H7 (cell line): ENCODE data around the gene DIPK1B. TPM values are rescaled to one million over a fixed set of nuclear protein-coding genes. Genes with fewer than 3 reads are reported as not detected.

Experiments used
- DNase-seq: peaks from one replicate; pipeline ENCODE4 v3.0.0; 2012
- H3K27me3 ChIP-seq: 2 replicates; pipeline ENCODE4 v1.6.0; 2011; ENCODE audit warnings: mild to moderate bottlenecking, low read length; ENCODE audit not compliant: control insufficient read depth, insufficient read depth
- H3K36me3 ChIP-seq: replicated peaks from 2 replicates; pipeline ENCODE4 v1.5.1; 2011; ENCODE audit warnings: low read length; ENCODE audit not compliant: control insufficient read depth, insufficient read depth
- H3K4me3 ChIP-seq: 2 replicates; pipeline ENCODE4 v1.5.1; 2011; ENCODE audit warnings: low read depth, mild to moderate bottlenecking, control low read depth, low read length, moderate library complexity; ENCODE audit not compliant: insufficient read depth
- total RNA-seq: library from RNA; depleted of rRNA; stranded (reverse); fragments of >200 nt; shearing (Covaris generic); gene quantifications from 2 replicates; pipeline ENCODE4 v1.2.3, GENCODE V29; 2014

The DIPK1B gene
- total RNA-seq, 1 experiment from 2014 or later = 75.7 TPM

- Histone ChIP-seq H3K4me3 (no peak overlapping the region), H3K27me3 (no peaks in the 10 kb centered on the region), H3K36me3 (no peaks in the 10 kb centered on the region; the same call in 1 of the 2 replicates)
- peak; percentile 74 for DNase-seq
Measured at GRCh38 chr9:136679431-136679941, 32.9 kb upstream of the DIPK1B start.

- Histone ChIP-seq H3K36me3 (no peaks in the 10 kb centered on the region; the same call in 1 of the 2 replicates), H3K4me3 (no peak overlapping the region), H3K27me3 (no peaks in the 10 kb centered on the region)
- no peak for DNase-seq
Measured at GRCh38 chr9:136681029-136681428, 31.3 kb upstream of the DIPK1B start.

- H3K36me3 ChIP-seq = no peaks in the 10 kb centered on the region; the same call in 1 of the 2 replicates
- no peak overlapping the region for H3K4me3 ChIP-seq
- no peaks in the 10 kb centered on the region; the same call in 1 of the 2 replicates for H3K27me3 ChIP-seq
- peak; percentile 79 for DNase-seq
Measured at GRCh38 chr9:136681945-136682699, 30.2 kb upstream of the DIPK1B start.

GRCh38 chr9:136682710-136683109 lies 29.7 kb upstream of the DIPK1B start:
- peak; percentile 65 for DNase-seq
- no peaks in the 10 kb centered on the region; the same call in 1 of the 2 replicates for H3K36me3 ChIP-seq
- H3K27me3 ChIP-seq = no peaks in the 10 kb centered on the region; the same call in 1 of the 2 replicates
- no peak overlapping the region for H3K4me3 ChIP-seq

DNA sequence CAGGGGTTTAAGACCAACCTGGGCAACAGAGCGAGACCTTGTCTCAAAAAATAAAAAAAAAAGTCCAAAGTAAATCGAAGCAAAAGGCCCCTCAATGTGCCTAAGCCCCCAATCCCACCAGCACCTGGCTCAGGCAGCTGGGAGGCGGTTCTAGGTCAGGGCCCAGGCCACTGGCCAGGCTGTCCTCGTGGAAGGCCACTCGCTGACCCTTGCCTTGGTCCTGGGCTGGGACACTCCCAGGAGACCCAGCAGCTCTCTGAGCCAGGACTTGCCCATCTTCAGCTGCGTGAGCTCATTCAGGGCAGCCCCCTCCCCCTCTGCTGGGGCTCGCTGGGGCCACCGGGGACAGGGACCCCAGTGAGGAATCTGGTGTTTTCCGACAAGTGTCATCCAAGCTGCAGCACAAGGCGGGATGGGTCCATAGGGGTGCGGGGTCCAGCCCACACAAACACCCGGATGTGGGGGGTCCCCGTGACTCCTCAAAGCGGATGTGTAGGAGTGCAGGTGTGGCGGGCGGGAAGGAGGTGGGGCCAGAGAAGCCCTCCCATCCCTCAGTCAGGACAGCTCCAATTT lies 29.1 kb upstream of the DIPK1B start:
- no peak for DNase-seq
- Histone ChIP-seq H3K36me3 (no peaks in the 10 kb centered on the region; the same call in 1 of the 2 replicates), H3K4me3 (no peak overlapping the region), H3K27me3 (no peaks in the 10 kb centered on the region; the same call in 1 of the 2 replicates)

GRCh38 chr9:136683755-136684154 lies 28.6 kb upstream of the DIPK1B start:
- no peaks in the 10 kb centered on the region; the same call in 1 of the 2 replicates for H3K27me3 ChIP-seq
- DNase-seq = no peak
- H3K4me3 ChIP-seq = no peak overlapping the region
- H3K36me3 ChIP-seq = no peaks in the 10 kb centered on the region; the same call in 1 of the 2 replicates

DNA sequence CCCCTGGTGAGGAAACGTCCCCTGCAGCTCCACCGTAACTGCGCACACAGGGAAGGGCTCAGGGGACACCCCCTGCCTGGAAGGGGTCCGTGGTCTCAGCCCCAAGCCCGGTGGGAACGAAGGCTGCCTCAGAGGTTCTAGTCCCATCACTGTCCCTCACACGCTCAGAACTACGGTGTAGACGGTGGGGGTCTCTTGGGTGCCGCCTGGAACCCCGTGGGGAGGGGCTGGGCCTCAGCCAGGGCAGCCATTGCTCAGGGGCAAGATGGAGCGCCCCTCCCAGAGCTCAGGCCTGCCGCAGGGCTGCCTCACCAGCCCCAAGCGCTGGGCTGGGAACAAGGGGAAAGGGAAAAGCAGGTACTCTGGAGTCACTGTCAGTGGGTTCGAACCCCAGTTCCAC lies 28.0 kb upstream of the DIPK1B start:
- no peaks in the 10 kb centered on the region; the same call in 1 of the 2 replicates for H3K36me3 ChIP-seq
- DNase-seq = no peak
- H3K27me3 ChIP-seq = no peaks in the 10 kb centered on the region; the same call in 1 of the 2 replicates
- no peak overlapping the region for H3K4me3 ChIP-seq

- no peak overlapping the region for H3K4me3 ChIP-seq
- H3K27me3 ChIP-seq = no peaks in the 10 kb centered on the region; the same call in 1 of the 2 replicates
- DNase-seq = no peak
- no peaks in the 10 kb centered on the region; the same call in 1 of the 2 replicates for H3K36me3 ChIP-seq
Measured at GRCh38 chr9:136684799-136685198, 27.6 kb upstream of the DIPK1B start.

DNA sequence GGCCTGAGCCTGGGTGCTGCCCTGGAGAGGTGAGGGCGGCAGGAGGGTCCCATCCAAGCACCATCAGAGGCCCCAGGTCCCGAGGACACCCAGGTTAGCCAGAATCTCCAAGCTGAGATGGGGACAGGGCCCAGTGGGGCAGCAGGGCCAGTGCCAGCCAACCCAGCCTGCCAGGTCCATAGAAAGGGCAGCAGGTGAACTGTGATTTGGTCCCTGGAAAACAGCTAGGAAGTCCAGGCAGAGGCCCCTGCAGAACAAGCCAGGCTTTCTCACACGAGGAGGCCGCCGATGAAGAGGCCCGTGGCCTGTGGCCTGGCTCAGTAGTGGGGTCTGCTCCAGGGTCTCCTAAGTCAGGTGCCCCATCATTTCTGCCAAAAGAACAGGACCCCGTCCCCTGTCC lies 27.2 kb upstream of the DIPK1B start:
- DNase-seq = no peak
- H3K4me3 ChIP-seq = no peak overlapping the region
- H3K36me3 ChIP-seq = no peaks in the 10 kb centered on the region; the same call in 1 of the 2 replicates
- H3K27me3 ChIP-seq = no peaks in the 10 kb centered on the region; the same call in 1 of the 2 replicates

DNA sequence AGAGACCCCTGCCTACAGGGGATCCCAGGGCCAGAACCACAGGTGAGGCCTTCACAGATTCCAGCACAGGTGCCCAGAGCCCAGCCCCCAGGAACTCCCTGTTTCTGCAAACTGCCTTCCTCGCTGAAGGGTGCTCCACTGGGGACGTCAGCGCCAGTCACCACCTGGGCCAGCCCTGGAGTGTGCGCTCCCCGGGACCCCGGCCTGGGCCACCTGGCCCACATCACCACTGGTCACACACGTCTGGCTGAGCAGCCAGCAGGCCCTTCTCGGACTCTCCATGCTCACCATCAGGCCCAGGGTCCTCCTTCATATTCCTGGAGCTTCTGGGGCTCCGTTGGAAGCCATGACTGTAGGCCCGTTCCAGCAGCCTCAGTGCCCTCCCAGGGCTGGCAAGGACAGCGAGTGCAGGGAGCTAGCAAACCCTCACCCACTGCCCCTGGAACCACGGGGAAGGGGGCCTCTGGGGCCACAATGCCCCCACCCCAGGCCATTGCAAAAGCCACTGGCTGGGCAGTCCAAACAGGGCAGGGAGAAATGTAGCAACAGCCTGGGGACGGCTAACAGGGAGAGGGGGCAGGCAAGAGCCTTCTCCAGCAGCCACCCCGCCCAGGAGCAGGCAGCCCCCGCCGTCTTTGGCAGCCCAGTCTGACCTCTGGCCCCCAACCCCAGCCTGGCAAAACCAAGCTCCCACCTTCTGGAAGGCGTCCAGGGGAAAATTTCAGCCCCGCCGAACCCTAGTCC lies 26.4 kb upstream of the DIPK1B start:
- no peaks in the 10 kb centered on the region; the same call in 1 of the 2 replicates for H3K27me3 ChIP-seq
- no peaks in the 10 kb centered on the region; the same call in 1 of the 2 replicates for H3K36me3 ChIP-seq
- DNase-seq = no peak
- peak overlapping the region; percentile 91 for H3K4me3 ChIP-seq

- Histone ChIP-seq H3K36me3 (no peaks in the 10 kb centered on the region; the same call in 1 of the 2 replicates), H3K27me3 (no peaks in the 10 kb centered on the region; the same call in 1 of the 2 replicates), H3K4me3 (peak overlapping the region; percentile 91)
- DNase-seq = no peak
Measured at GRCh38 chr9:136686534-136686793, 25.9 kb upstream of the DIPK1B start.

DNA sequence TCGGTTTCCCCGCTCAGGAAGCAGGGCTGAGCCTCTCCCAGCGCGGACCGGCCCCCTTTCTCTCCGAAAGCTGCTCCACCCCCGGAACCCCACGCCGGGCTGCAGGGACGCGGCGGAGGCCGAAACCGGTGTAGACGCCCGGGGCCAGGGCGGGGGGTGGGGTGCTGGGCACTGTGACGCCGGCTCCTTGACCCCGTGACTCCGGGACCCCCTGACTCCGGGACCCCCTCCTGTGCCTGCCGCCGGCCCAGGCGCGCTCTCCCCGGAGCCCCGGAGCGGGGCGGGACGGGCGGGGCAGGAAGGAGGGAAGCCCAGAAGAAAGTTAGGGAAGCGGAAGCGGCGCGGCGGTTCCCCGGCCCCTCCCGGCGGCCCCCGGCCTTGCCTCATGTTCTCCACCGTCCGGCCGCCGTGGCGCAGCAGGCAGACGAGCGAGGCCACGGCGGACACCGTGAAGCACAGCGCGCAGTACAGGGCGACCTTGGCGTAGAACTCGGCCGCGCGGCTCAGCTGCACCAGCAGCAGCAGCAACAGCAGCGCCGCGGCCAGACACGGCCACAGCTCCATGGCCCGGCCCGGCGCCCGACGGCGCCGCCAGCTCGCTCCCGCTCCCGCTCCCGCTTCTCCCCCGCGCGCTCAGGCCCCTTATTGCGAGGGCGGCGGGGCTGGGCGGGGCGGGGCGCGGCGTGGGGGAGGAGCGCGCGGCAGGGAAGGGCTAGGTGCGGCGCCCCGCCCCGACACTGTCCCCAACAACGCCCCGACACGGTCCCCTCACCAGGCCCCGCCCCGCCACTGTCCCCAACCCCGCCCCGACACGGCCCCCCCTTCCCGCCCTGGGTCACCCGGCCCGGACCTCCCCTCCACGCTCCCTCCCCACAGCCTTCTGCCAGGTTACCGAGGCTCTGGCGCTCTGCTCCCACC lies 25.3 kb upstream of the DIPK1B start, which contains the start of gene AGPAT2:
AGPAT2 (minus strand) TSS at position 664 of the 918 bp plus-strand sequence; CDS start at position 564, 100 bp downstream.
- peak; percentile 97 for DNase-seq
- no peaks in the 10 kb centered on the region; the same call in 1 of the 2 replicates for H3K27me3 ChIP-seq
- no peaks in the 10 kb centered on the region; the same call in 1 of the 2 replicates for H3K36me3 ChIP-seq
- H3K4me3 ChIP-seq = peak within 1 kb of the TSS; percentile 91

- no peak for DNase-seq
- peak overlapping the region; percentile 46 for H3K4me3 ChIP-seq
- no peaks in the 10 kb centered on the region; the same call in 1 of the 2 replicates for H3K36me3 ChIP-seq
- H3K27me3 ChIP-seq = no peaks in the 10 kb centered on the region; the same call in 1 of the 2 replicates
Measured at GRCh38 chr9:136687721-136688223, 24.6 kb upstream of the DIPK1B start.
